Activated CD4-positive, CD25-positive, alpha-beta regulatory T cell treated with anti-CD3 and anti-CD28 coated beads, Interleukin-2, amount 50 U/mL, for 24 hours (primary cell): Measurements from ENCODE around the gene MAP1A.
"Not testable (repeated sequence)": the region's sequence is repeated elsewhere in the genome, so short reads cannot be mapped to it uniquely, and the experiment has no call there.

ENCODE experiments used
- ATAC-seq, 2 donors: fragments of 150-1000 bp; cut with Tn5 transposase; one replicate each; pipeline ENCODE4 v1.10.0; 2021; ENCODE audit warnings: mild to moderate bottlenecking in 1 of 2, moderate library complexity in 1 of 2

The MAP1A gene

DNA sequence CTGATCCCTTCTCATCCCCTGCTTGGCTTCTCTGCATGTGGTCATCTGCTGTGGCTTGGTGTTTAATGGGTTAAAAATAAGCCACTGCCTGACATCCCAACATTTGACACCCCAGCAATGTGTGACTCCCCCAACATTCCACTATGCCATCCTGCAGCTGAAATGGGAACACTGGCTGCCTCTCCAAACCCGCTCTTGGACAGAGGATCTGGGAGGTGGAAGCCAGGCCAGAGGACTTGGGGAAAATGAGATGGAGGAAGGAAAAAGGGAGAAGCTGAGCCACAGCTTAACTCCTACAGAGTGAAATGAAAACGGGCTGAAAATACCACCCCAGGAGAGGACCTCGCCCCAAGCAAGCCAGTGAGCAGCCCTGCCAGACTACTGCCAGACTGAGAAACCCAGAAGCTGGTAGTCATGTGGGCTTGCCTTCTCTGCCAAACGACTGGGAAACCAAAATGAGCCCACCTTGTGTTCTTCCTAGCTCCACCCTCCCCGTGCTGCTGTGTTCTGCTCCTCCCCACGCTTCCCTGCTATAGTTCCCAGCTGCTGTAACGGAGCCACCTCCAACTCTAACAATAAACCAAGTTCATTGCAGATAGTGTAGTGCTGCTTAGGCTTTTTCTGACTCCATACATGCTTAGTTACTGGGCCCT is 13.7 kb downstream of the MAP1A start:
- no peak for ATAC-seq

GRCh38 chr15:43532826-43533225 is 15.4 kb downstream of the MAP1A start:
- not testable (repeated sequence) for ATAC-seq

- ATAC-seq: no peak
Observed at GRCh38 chr15:43534897-43535296, 17.5 kb downstream of the MAP1A start.

DNA sequence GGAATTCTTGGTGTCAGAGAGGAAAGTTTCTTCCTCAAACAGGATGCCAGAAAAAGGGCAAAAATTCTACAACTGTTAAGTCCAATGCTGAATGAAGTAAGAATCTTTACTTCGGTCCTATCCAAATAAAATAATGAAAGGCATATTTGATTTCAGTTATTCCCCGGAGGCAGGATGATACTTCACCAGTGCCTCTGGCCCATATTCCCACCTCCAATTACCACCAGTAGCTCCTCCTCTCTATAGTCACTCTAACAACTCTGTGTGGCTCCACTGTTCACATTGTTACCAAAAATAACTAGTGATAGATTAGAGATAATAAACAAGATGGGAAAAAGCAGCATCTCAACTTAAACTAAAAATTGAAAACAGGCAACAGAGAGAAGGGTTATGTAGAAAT is 20.7 kb downstream of the MAP1A start:
- ATAC-seq: no peak

GRCh38 chr15:43541785-43542184 is 24.4 kb downstream of the MAP1A start:
- no peak for ATAC-seq

DNA sequence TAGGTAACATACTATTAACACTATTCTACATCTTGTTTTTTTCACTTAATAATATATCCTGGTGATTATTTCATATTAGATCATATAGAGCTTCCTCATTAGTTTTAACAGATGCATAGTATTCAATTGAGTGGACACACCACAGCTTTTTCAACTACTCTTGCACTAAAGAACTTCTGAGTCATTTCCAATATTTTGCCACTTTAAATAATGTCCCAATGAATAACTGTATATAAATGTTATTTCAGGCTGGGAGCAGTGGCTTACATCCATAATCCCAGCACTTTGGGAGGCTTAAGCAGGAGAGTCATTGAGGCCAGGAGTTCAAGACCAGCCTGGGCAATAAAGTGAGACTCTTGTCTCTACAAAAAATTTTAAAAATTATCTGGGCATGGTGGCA is 26.9 kb downstream of the MAP1A start:
- ATAC-seq: no peak

- no peak for ATAC-seq
Observed at GRCh38 chr15:43545426-43545825, 28.0 kb downstream of the MAP1A start.

DNA sequence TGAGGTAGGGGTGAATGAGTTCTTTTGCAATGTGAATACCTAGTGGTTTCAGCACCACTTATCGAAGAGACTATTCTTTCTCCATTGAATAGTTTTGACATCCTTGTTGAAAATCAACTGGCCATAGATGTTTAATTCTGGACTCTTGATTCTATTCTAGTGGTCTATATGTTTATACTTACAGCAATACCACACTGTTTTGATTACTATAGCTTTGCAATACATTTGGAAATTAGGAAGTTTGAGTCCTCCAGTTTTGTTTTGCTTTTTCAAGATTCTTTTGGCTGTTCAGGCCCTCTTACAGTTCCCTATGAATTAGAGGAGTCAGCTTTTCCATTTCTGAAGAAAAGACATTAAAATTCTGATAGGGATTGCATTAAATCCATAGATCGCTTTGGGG is 30.1 kb downstream of the MAP1A start:
- no peak for ATAC-seq

- no peak for ATAC-seq
Observed at GRCh38 chr15:43550527-43551363, 33.3 kb downstream of the MAP1A start.

- no peak for ATAC-seq
Observed at GRCh38 chr15:43552256-43552655, 34.8 kb downstream of the MAP1A start.

DNA sequence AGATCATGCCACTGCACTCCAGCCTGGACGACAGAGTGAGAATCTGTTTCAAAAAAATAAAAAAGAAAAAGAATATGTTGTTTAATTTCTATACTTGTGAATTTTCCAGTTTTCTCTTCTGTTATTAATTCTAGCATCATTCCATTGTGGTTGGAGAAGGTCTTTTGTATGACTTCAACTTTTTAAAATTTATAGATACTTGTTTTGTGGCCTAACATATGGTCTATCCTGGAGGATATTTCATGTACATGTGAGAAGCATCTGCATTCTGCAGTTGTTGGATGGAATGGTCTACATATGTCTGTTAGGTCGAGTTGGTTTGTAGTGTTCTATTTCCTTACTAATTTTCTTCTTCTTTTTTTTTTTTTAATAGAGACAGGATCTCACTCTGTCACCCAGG is 35.6 kb downstream of the MAP1A start:
- no peak for ATAC-seq

- ATAC-seq: not testable (repeated sequence)
Observed at GRCh38 chr15:43562753-43563152, 45.3 kb downstream of the MAP1A start.

GRCh38 chr15:43563793-43564192 is 46.4 kb downstream of the MAP1A start:
- ATAC-seq: not testable (repeated sequence)

- ATAC-seq: not testable (repeated sequence)
Observed at GRCh38 chr15:43566615-43567014, 49.2 kb downstream of the MAP1A start.

DNA sequence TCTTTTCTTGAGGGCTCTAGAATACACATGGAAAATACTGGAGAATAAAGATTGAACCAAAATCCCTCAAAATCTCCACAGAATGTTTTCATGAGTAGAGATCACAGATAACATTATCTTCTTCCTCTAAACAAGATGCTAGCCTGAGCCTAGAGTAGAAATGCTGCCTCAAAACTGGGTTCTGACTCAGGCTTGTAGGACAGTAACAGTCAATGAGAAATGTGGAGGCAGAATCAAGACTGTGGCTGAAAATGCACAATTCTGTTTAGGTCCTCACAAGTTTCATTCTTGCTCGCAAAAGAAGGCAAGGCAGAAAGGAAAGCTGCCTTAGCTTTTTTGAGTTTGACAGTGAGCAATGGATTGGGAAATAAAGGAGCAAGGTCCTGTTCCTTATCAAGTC is 57.2 kb downstream of the MAP1A start:
- ATAC-seq: not testable (repeated sequence)
